Ascending aorta (tissue), 2 donors: ENCODE results near the gene MYL4. TPM values are rescaled to one million over a fixed set of nuclear protein-coding genes. Genes with fewer than 3 reads are reported as not detected.

Experiments
- DNase-seq, 2 donors: peaks; one replicate each; pipeline ENCODE4 v3.0.0-alpha.2; 2019; ENCODE audit warnings: low spot score in 2 of 2
- H3K27ac ChIP-seq, 2 donors: fragments of 200-600 bp; sonication (generic); one replicate each; pipeline ENCODE4 v1.5.1; 2016 to 2017; ENCODE audit warnings: mild to moderate bottlenecking in 1 of 2
- H3K27me3 ChIP-seq: fragments of 200-600 bp; sonication (generic); one replicate; pipeline ENCODE4 v1.5.1; 2017
- H3K36me3 ChIP-seq, 2 donors: fragments of 200-600 bp; sonication (generic); one replicate each; pipeline ENCODE4 v1.5.1; 2016
- H3K4me1 ChIP-seq, 2 donors: fragments of 200-600 bp; sonication (generic); one replicate each; pipeline ENCODE4 v1.5.1; 2016 to 2017; ENCODE audit warnings: mild to moderate bottlenecking in 1 of 2
- H3K4me3 ChIP-seq, 2 donors: fragments of 200-600 bp; sonication (generic); one replicate each; pipeline ENCODE4 v1.5.1; 2016 to 2017; ENCODE audit warnings: mild to moderate bottlenecking in 1 of 2
- H3K9me3 ChIP-seq, 2 donors: fragments of 200-600 bp; sonication (generic); one replicate each; pipeline ENCODE4 v1.5.1; 2016
- intact Hi-C: fragments of 100-400 bp; cut with DNase I; formaldehyde crosslinking; loops from one replicate; pipeline ENCODE4 v1.15.1; 2023
- total RNA-seq: library from RNA; depleted of rRNA; stranded (reverse); fragments of >200 nt; gene quantifications from one replicate; pipeline ENCODE4 v1.1.0, GENCODE V29; 2016
- TF ChIP-seq, protein P1 (sequence below), 3 experiments: fragments of 200-600 bp in 2 of 3; fragments of 450-650 bp in 1 of 3; sonication (generic) in 2 of 3; IDR thresholded peaks; one replicate each; pipeline ENCODE4 v1.5.1; 2016 to 2019; ENCODE audit warnings: antibody characterized with exemption in 3 of 3, mild to moderate bottlenecking in 1 of 3, moderate library complexity in 1 of 3

Gene MYL4
- total RNA-seq, 1 donor from 2014 or later = not detected

DNA sequence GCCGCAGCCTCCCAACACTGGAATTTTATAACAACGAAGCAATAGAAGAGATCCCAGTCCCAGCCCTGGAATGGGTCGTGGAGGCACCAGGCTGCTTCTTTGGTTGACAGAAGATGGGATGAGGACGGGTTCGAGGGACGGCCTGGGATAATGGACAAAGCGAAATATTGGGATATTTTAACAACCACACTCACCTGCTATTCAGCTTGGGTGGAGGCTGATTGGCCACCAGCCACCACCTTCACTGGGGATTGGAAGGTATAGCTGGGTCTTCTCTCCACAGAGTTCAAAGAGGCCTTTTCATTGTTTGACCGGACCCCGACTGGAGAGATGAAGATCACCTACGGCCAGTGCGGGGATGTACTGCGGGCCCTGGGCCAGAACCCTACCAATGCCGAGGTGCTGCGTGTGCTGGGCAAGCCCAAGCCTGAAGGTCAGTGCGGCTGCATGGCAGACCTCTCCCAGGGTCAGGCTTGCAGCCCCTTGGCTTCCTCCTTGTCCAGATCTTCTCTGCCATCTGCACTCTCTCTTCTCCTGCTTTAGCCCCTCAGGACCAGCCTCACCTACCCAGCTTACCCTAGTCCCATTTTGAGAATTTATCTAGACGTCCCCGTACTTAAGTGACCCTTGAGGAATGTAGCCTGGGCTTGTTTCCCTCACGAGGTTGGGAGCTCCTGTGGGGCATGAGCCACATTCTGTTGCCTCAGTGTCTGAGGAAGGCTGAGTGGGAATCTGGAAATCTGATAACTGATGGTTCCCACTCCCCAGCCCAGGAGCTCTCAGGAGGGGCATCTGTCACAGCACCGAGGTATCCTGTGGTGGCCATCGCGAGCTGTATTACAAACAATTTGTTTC is 10.7 kb downstream of the MYL4 start:
- TF ChIP-seq, protein P1, sequence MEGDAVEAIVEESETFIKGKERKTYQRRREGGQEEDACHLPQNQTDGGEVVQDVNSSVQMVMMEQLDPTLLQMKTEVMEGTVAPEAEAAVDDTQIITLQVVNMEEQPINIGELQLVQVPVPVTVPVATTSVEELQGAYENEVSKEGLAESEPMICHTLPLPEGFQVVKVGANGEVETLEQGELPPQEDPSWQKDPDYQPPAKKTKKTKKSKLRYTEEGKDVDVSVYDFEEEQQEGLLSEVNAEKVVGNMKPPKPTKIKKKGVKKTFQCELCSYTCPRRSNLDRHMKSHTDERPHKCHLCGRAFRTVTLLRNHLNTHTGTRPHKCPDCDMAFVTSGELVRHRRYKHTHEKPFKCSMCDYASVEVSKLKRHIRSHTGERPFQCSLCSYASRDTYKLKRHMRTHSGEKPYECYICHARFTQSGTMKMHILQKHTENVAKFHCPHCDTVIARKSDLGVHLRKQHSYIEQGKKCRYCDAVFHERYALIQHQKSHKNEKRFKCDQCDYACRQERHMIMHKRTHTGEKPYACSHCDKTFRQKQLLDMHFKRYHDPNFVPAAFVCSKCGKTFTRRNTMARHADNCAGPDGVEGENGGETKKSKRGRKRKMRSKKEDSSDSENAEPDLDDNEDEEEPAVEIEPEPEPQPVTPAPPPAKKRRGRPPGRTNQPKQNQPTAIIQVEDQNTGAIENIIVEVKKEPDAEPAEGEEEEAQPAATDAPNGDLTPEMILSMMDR (IDR thresholded peaks at IDR 0.05) = no peak
- no peak overlapping the region for H3K4me3 ChIP-seq
- no peaks in the 10 kb centered on the region for H3K27me3 ChIP-seq

DNA sequence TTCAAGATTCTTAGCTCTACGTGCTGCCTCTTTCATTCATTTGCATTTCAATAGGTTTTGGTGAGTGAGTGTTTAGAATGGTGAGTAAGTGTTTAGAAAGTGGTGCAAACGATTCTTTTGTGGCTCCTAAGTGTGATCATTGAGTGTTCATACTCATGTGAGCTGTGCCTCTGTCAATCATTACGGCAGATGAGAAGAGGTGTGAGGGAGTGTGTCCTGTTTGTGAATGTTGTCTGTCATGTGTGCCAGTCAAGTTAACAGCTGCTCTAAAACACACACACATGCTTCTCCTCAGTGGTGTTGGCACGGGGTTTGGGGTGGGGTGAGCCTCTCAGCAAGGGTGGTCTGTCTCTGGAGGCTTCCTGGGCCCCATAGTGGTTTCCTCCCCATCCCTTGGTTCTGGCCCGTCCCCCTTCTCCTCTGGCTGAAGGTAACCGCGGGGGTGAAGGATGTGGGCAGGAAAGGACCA is 11.4 kb downstream of the MYL4 start:
- H3K36me3 ChIP-seq = no peaks in the 10 kb centered on the region
- TF ChIP-seq, protein P1 (IDR thresholded peaks at IDR 0.05) = no peak

More for the DNA sequence above, 10.7 kb downstream of the MYL4 start:
- DNase-seq = no peak
- intact Hi-C loops = loop anchor here (10.0 kb wide), 1 partner anchor 395 kb away; no protein-coding TSS in a partner anchor
- no peak overlapping the region for H3K27ac ChIP-seq
- no peaks in the 10 kb centered on the region for H3K9me3 ChIP-seq
- peaks cover 5 to 17% of the 10 kb centered on the region in 2 donors for H3K4me1 ChIP-seq
- no peaks in the 10 kb centered on the region for H3K36me3 ChIP-seq

DNA sequence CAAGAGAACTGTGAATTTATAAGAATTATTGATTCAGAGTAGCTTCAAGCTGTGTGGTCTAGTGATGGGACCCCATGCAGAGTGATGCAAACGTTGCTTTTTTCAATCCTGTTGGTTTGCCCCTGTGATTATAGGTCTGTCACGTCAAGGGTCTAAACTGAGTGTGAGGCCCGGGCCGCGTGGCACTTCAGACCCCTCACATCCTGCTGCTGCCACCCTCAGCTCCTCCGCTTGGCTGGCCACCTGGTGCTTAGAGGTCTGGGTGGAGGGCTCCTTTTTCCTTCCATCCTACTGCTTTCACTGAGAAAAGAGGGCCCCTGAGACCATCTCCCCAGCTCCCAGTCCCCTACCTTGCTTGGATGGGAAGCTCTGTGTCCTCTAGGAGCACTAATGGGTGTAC is 12.0 kb downstream of the MYL4 start:
- intact Hi-C loops = loop anchor here (10.0 kb wide), 1 partner anchor 394 kb away; no protein-coding TSS in a partner anchor
- Histone ChIP-seq H3K4me1 (peaks cover 8 to 27% of the 10 kb centered on the region in 2 donors), H3K27ac (no peak overlapping the region), H3K9me3 (no peaks in the 10 kb centered on the region), H3K27me3 (no peaks in the 10 kb centered on the region), H3K4me3 (no peak overlapping the region), H3K36me3 (no peaks in the 10 kb centered on the region)
- DNase-seq = no peak
- TF ChIP-seq, protein P1 (IDR thresholded peaks at IDR 0.05) = no peak

More for the DNA sequence above, 11.4 kb downstream of the MYL4 start:
- Histone ChIP-seq H3K4me3 (no peak overlapping the region), H3K27me3 (no peaks in the 10 kb centered on the region), H3K9me3 (no peaks in the 10 kb centered on the region), H3K27ac (no peak overlapping the region), H3K4me1 (peaks cover 5 to 22% of the 10 kb centered on the region in 2 donors)
- no peak for DNase-seq
- intact Hi-C loops = loop anchor here (10.0 kb wide), 1 partner anchor 394 kb away; no protein-coding TSS in a partner anchor

DNA sequence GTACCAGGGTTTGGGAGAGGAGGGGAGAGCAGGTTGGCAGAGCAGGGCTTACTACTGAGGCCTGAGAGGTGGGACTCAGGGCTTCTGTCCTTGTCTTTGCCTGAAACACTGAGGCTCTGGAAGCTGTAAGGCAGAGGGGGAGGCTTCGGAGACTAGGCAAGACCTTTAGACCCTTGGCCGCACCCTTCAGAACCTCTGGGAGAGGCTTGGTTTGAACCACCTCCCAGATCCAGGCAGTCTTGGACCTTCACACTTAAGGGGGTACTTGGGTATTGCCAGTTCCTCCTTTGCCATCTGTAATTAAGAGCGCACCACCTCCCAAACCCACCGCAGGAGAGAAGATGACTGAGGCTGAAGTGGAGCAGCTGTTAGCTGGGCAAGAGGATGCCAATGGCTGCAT is 12.9 kb downstream of the MYL4 start:
- H3K4me3 ChIP-seq = no peak overlapping the region
- H3K36me3 ChIP-seq = no peaks in the 10 kb centered on the region
- H3K27me3 ChIP-seq = no peaks in the 10 kb centered on the region
- H3K9me3 ChIP-seq = no peaks in the 10 kb centered on the region
- intact Hi-C loops = loop anchor here (10.0 kb wide), 1 partner anchor 393 kb away; no protein-coding TSS in a partner anchor
- H3K4me1 ChIP-seq = peaks cover 15 to 36% of the 10 kb centered on the region in 2 donors
- peak overlapping the region in 1 of 2 donors; percentile 93 for H3K27ac ChIP-seq
- DNase-seq = no peak
- TF ChIP-seq, protein P1 (IDR thresholded peaks at IDR 0.05) = no peak

DNA sequence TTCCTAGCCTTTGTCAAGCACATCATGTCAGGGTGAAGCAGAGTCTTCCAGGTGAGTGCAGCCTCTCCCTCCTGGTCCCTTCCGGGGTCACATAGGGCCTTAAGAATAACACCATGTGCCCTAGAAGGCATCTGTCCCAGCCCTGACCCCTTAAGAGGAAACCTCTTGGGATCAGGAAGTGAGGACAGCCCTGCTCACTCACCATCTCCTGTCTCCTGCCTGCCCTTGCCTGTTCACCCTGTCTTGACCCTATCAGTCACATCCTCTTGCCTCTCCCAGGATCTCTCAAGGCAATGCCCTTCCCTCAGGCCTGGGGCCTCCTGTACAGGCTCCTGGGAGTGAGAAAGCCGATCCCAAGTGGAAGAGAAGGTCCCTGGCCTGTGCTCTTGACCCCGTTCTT is 13.9 kb downstream of the MYL4 start:
- H3K27me3 ChIP-seq = no peaks in the 10 kb centered on the region
- TF ChIP-seq, protein P1 (IDR thresholded peaks at IDR 0.05) = no peak
- no peaks in the 10 kb centered on the region for H3K36me3 ChIP-seq
- intact Hi-C loops = loop anchor here (10.0 kb wide), 1 partner anchor 392 kb away; no protein-coding TSS in a partner anchor
- no peak overlapping the region for H3K4me3 ChIP-seq
- DNase-seq = no peak
- no peaks in the 10 kb centered on the region for H3K9me3 ChIP-seq
- peak overlapping the region; percentile 92 to 93 for H3K27ac ChIP-seq
- H3K4me1 ChIP-seq = peaks cover 15 to 39% of the 10 kb centered on the region in 2 donors
